ENCODE data around the gene TOMM22.

The TOMM22 gene

DNA sequence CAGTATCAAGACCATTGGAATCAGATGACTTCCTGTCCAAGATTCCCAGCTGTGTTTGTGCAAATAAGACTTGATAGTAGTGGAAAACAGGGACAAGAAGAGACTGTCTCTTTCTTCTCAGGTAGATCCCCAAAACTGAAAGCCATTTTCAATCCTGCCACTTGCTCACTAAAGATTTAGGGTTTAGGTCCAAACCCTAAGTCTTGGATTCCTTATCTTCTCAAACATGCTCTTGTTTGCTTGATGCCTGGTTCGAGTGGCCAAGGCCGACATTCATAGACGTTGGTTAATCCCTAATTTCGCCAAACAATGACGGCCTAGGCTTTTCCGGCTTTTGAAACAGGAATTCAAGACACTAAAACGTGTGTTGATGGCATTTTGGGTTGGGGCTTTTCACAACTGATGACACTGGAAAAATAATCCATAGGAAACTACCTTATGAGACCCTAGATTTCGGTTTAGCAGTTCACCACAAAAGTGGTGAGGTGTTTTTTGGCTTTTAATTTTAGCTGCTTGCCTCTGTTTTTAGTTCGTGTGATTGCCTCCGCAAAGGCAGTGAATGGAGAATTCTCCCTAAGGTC is 23.0 kb downstream of the TOMM22 start:
- DNase-seq (ENCODE audit: low read depth): no peak
- H3K4me3 ChIP-seq (ENCODE audit: low read depth, low read length): peak overlapping the region; percentile 65
- TF ChIP-seq CTCF (IDR thresholded peaks at IDR 0.05; ENCODE audit: low read depth, low read length) (no peak), MYC (IDR thresholded peaks at IDR 0.05; ENCODE audit: low read depth, low read length) (no peak), POLR2A (IDR thresholded peaks at IDR 0.05; ENCODE audit: extremely low read depth, insufficient read length) (no peak)
- TF ChIP-seq, protein P1, sequence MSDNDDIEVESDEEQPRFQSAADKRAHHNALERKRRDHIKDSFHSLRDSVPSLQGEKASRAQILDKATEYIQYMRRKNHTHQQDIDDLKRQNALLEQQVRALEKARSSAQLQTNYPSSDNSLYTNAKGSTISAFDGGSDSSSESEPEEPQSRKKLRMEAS (IDR thresholded peaks at IDR 0.05; ENCODE audit: low read depth, low read length): no peak

- TF ChIP-seq CTCF (IDR thresholded peaks at IDR 0.05; ENCODE audit: low read depth, low read length): no peak
- TF ChIP-seq, protein P1 (IDR thresholded peaks at IDR 0.05; ENCODE audit: low read depth, low read length): 0 out of 2 replicates have a peak, but pooled peaks have one; percentile 1
- TF ChIP-seq POLR2A (IDR thresholded peaks at IDR 0.05; ENCODE audit: extremely low read depth, insufficient read length): peak; percentile 68
- TF ChIP-seq MYC (IDR thresholded peaks at IDR 0.05; ENCODE audit: low read depth, low read length): no peak
- peak; percentile 100 for DNase-seq (ENCODE audit: low read depth)
- peak within 1 kb of the TSS; percentile 96 for H3K4me3 ChIP-seq (ENCODE audit: low read depth, low read length)
Observed at GRCh38 chr22:38705235-38706100, 23.7 kb downstream of the TOMM22 start, which contains the start of gene GTPBP1. GTPBP1 (plus strand) TSS chr22:38705944; CDS start chr22:38705956, 12 bp downstream.

- peak; percentile 57 for DNase-seq (ENCODE audit: low read depth)
- TF ChIP-seq, protein P1 (IDR thresholded peaks at IDR 0.05; ENCODE audit: low read depth, low read length): peak; percentile 60
- TF ChIP-seq MYC (IDR thresholded peaks at IDR 0.05; ENCODE audit: low read depth, low read length): no peak
- H3K4me3 ChIP-seq (ENCODE audit: low read depth, low read length): peak overlapping the region; percentile 96
Observed at GRCh38 chr22:38706101-38706900, 24.5 kb downstream of the TOMM22 start.

GRCh38 chr22:38706901-38707195 is 25.1 kb downstream of the TOMM22 start:
- no peak for DNase-seq (ENCODE audit: low read depth)
- H3K4me3 ChIP-seq (ENCODE audit: low read depth, low read length): peak overlapping the region; percentile 96
- TF ChIP-seq MYC (IDR thresholded peaks at IDR 0.05; ENCODE audit: low read depth, low read length) (no peak), POLR2A (IDR thresholded peaks at IDR 0.05; ENCODE audit: extremely low read depth, insufficient read length) (no peak)

DNA sequence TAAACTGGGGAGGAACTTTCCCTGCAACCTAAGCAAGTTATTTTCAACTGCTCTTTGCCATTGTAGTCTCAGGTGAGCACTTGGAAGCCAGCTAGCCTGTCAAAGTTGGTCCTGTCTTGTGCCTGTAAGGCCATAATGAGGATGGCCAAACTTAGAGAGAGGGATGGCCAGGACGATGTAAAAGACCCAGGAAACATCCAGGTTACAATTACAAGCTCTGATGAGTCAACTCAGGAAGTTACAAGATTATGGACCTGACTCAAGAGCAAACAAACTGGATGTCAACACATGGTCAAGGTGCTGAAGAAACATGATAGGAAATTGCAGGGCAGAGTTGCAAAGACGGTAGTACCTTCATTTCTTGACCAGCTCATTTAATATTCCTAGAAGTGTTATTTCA is 25.6 kb downstream of the TOMM22 start:
- peak overlapping the region; percentile 96 for H3K4me3 ChIP-seq (ENCODE audit: low read depth, low read length)
- peak; percentile 52 for DNase-seq (ENCODE audit: low read depth)
- TF ChIP-seq, protein P1 (IDR thresholded peaks at IDR 0.05; ENCODE audit: low read depth, low read length): no peak

DNA sequence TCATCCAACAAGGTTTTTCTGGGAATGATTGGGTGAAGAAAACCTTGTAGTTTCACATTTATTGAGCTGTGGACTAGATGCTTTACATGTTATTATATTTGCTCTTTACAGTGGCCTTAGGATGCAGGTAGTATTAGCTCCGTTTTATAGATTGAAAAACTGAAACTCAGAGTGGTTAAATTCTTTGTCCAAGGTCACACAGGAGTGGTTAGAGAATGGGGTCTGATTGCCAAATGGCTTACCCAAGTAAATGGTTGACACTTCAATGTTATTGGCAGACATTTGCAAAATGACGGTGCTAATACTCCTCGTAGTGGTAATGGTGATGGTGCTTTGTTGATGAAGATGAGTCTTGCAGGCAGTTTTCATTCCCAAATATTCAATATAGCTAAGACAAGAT is 26.2 kb downstream of the TOMM22 start:
- DNase-seq (ENCODE audit: low read depth): no peak
- H3K4me3 ChIP-seq (ENCODE audit: low read depth, low read length): peak overlapping the region; percentile 96
- TF ChIP-seq POLR2A (IDR thresholded peaks at IDR 0.05; ENCODE audit: extremely low read depth, insufficient read length) (no peak), CTCF (IDR thresholded peaks at IDR 0.05; ENCODE audit: low read depth, low read length) (no peak), MYC (IDR thresholded peaks at IDR 0.05; ENCODE audit: low read depth, low read length) (no peak)
- TF ChIP-seq, protein P1 (IDR thresholded peaks at IDR 0.05; ENCODE audit: low read depth, low read length): no peak

- TF ChIP-seq MYC (IDR thresholded peaks at IDR 0.05; ENCODE audit: low read depth, low read length) (no peak), POLR2A (IDR thresholded peaks at IDR 0.05; ENCODE audit: extremely low read depth, insufficient read length) (no peak), CTCF (IDR thresholded peaks at IDR 0.05; ENCODE audit: low read depth, low read length) (no peak)
- TF ChIP-seq, protein P1 (IDR thresholded peaks at IDR 0.05; ENCODE audit: low read depth, low read length): no peak
- DNase-seq (ENCODE audit: low read depth): no peak
- no peak overlapping the region for H3K4me3 ChIP-seq (ENCODE audit: low read depth, low read length)
Observed at GRCh38 chr22:38709306-38709705, 27.5 kb downstream of the TOMM22 start.
